ENCODE data around the gene ASB3.
"Not testable (repeated sequence)": the region's sequence is repeated elsewhere in the genome, so short reads cannot be mapped to it uniquely, and the experiment has no call there.

The ASB3 gene

GRCh38 chr2:53729143-53729762, 57.5 kb downstream of the ASB3 start:
- DNase-seq = no peak

- no peak for DNase-seq
These were observed 58.8 kb downstream of the ASB3 start for GRCh38 chr2:53727921-53728320.

GRCh38 chr2:53725662-53726061, 61.1 kb downstream of the ASB3 start:
- DNase-seq = no peak

GRCh38 chr2:53724536-53724935, 62.2 kb downstream of the ASB3 start:
- no peak for DNase-seq

- DNase-seq = not testable (repeated sequence)
These were observed 65.8 kb downstream of the ASB3 start for GRCh38 chr2:53720944-53721343.

GRCh38 chr2:53715568-53715967, 71.2 kb downstream of the ASB3 start:
- DNase-seq = no peak

- DNase-seq = no peak
These were observed 75.4 kb downstream of the ASB3 start for GRCh38 chr2:53711271-53711780.

- DNase-seq = no peak
These were observed 77.8 kb downstream of the ASB3 start for GRCh38 chr2:53708988-53709387.

- DNase-seq = no peak
These were observed 85.5 kb downstream of the ASB3 start for GRCh38 chr2:53701221-53701620.

GRCh38 chr2:53697686-53698085, 89.1 kb downstream of the ASB3 start:
- no peak for DNase-seq

GRCh38 chr2:53697092-53697491, 89.7 kb downstream of the ASB3 start:
- DNase-seq = no peak

- DNase-seq = no peak
These were observed 91.2 kb downstream of the ASB3 start for GRCh38 chr2:53695575-53695974.

- no peak for DNase-seq
These were observed 92.5 kb downstream of the ASB3 start for GRCh38 chr2:53694096-53694771.

GRCh38 chr2:53690876-53691275, 95.9 kb downstream of the ASB3 start:
- DNase-seq = no peak

- DNase-seq = no peak
These were observed 113.8 kb downstream of the ASB3 start for GRCh38 chr2:53672881-53673522.

GRCh38 chr2:53670331-53670730, 116.4 kb downstream of the ASB3 start:
- no peak for DNase-seq

GRCh38 chr2:53668624-53669026, 118.1 kb downstream of the ASB3 start:
- no peak for DNase-seq

GRCh38 chr2:53667130-53667529, 119.6 kb downstream of the ASB3 start:
- DNase-seq = not testable (repeated sequence)

- no peak for DNase-seq
These were observed 125.9 kb downstream of the ASB3 start for GRCh38 chr2:53660886-53661285.

GRCh38 chr2:53658474-53658873, 128.3 kb downstream of the ASB3 start:
- DNase-seq = not testable (repeated sequence)

GRCh38 chr2:53655256-53655655, 131.5 kb downstream of the ASB3 start:
- DNase-seq = no peak

- DNase-seq = no peak
These were observed 132.4 kb downstream of the ASB3 start for GRCh38 chr2:53654396-53654795.

GRCh38 chr2:53652131-53652530, 134.6 kb downstream of the ASB3 start:
- DNase-seq = no peak

GRCh38 chr2:53646788-53647187, 140.0 kb downstream of the ASB3 start:
- no peak for DNase-seq
